HG02943 (cell line): ENCODE measurements around the gene XG.
"Not testable (repeated sequence)": the region's sequence is repeated elsewhere in the genome, so short reads cannot be mapped to it uniquely, and the experiment has no call there.

Source experiments
- ATAC-seq: cut with Tn5 transposase; IDR thresholded peaks from one replicate; pipeline ENCODE4 v1.9.1; 2021; ENCODE audit warnings: mild to moderate bottlenecking, low read depth, moderate library complexity; ENCODE audit not compliant: unreplicated experiment

The XG gene

DNA sequence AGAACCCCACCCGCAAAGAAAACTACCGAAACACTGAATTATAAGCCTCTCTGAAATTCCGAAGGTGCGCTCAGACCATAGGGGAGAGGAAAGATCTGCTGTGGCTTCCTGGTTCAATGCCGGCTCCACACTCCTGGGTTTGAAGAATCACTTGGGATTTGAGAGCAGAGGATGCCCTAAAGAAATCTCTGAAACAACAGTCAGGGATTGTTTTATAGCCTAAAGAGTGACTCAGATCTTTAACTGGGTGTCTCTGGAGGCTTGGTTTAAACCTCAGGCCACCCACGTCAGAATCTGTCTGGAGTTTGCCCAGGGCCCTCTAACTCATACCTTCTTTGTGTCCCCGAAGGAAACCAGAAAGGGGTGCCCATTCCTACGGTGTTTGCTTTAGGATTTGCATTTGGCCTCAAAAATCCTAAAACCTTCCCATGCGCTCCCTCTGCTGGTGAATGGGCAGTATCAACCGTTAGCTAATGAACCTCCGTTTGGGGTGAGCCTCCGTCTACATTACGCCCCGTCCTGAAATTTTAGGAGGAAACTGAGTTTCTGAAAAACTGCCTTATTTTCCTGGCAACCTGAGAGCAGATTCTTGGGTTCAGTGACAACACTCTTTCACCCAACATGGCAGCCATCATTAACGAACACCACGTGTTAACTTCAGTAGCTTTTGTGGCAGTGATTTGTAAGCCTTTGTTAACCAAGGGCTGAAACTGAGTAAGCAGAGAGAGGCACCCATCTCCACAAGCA lies 60.5 kb downstream of the XG start:
- not testable (repeated sequence) for ATAC-seq

DNA sequence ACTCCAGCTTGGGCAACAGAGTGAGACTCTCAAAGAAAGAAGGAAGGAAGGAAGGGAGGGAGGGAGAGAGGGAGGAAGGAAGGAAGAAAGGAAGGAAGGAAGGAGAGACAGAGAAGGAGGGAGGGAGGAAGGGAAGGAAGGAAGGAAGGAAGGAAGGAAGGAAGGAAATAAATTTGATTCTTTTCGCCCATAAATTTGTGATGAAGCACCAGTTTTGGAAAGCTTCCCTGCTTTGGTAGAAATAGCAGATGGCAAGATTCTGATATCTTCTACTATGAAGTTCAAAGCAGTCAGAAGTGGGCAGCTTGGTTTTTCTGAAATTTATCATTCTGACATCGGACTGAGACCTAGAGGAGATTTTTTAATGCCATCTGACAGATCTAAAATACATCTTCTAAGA lies 65.2 kb downstream of the XG start:
- no peak for ATAC-seq

DNA sequence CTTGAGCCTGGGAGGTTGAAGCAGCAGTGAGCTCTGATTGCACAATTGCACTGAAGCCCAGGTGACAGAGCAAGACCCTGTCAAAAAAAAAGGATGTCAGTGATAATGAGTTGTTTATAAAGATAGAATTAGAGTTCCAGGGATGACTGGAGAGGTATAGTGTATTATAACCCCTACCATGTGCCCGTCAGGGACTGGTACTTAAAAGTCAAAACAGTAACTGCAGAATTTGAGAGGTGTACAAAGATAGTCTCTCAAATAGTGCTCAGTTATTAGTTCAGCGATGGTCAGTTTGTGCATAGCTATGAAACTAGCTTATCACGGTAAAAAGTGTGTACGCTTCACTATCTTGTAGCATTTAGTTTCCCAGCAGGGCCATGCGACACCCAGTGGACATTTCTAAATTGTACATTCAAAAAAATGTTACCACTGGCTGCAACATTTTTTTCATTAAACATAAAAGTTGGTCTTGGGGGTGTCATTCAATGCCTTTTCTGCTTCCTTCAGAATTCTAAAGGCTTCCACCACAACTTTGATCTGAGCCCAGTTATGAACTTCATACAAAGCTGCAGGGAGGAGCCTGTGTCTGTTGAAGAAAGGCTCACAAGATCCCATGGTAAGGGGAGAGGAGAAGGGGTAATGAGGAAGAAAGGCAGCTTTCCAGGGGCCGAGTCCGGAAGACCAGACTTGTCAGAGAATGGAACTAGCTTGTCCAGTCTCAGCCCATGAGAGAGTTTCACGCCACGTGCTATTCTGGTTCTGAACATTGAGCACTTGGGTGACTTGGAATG lies 67.7 kb downstream of the XG start:
- ATAC-seq: no peak

DNA sequence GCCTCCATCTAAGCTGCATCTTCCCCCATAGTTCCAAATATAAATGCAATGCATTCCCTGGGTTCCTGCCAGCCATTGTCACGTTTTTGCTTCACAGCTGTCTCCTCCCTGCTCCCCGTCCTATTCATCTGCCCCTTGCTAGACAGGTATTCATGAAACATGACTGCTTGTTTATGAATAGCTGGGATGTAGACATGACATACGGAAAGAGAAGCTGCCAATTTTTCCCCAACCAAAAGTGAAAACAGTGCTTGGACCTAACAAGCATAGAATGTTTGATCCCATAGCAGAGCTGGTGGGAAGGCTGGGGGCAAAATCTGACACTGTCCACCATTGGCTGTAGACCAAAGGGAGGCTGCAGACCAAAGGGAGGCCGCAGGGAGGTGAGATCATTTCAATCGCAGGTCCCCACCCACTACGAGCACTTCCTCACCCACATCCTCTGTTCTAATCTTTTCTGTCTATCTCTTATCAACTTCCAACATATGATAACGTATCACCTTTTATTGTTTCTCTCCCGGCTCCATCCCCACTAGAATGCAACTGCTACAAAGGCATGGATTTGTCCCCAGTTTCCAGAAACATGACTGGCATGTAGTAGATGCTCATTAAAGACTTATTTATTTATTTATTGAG lies 68.4 kb downstream of the XG start:
- no peak for ATAC-seq

DNA sequence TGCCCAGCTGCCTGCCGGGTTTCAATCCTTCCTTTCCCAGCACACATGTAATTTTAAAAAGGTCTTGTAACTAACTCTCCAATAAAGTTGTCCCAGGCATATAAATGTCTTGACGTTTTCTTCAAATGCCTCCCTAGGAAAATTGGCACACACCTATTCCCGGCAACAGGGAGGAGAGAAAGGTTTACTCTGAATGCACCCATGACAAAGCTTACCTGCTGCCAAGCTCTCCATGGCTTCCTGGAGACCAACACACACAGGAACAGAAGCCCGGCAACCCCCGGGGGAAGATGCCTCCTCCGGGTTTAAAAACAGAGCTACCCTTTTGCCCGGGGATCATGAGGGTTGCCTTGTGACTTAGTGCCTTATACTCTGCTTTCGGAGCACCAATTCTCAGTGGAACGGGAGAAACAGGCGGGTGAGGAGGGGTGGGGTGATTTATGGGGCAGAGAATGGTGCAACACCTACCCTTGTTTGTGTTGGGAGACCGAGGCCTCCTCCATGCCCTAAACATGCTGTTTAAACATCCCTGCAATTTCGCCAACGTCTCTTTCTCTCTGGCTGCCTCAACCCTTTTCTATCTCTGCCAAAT lies 72.1 kb downstream of the XG start:
- ATAC-seq: no peak

DNA sequence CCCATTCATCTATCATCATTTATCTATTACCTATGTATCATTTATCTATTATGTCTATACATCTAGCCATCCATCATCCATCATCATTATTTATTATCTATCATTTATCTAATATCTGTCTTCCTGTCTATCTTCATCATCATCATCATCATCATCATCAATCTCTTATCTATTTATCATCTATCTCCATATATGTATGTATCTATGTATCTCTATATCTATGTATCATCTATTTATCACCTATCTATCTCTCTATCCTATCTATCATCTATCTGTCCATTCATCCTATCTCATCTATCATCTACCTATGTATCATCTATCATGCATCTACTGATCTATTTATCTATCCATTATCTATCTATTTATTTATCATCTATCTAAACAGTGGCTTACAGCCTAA lies 73.0 kb downstream of the XG start:
- no peak for ATAC-seq

DNA sequence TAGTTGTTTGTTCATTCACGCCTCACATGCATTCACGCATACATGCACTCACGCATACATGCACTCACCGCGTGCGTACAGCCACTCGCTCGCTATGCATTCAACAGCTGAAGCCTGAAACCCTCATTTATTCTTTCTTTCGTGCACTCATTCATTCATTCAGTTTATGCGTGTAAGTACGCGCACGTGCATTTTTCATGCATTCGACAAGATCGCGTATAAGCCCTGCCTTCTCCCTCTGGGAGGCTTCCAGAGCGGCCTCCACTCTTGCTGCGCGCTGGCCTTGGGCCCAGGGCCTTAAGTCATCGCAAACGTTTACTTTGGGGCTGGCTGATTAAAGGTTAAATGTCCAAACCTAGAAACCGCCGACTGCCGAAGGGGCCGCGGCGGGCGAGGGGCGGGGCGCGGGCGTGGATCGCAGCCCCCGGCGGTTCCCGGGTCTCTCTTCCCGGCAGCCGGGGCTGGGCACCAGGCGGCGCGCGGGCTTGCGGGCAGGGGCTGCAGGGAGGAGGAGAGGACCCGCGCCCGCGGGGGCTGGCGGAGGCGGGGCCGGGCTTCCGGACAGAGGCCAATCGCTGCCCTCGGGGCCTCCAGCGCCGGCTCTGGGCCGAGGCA lies 76.6 kb downstream of the XG start, which contains the start of gene GYG2:
TSS of gene GYG2 (plus strand) at position 587 of the 615 bp plus-strand sequence. CDS start 1,259 bp downstream, outside the sequence.
- ATAC-seq: no peak

DNA sequence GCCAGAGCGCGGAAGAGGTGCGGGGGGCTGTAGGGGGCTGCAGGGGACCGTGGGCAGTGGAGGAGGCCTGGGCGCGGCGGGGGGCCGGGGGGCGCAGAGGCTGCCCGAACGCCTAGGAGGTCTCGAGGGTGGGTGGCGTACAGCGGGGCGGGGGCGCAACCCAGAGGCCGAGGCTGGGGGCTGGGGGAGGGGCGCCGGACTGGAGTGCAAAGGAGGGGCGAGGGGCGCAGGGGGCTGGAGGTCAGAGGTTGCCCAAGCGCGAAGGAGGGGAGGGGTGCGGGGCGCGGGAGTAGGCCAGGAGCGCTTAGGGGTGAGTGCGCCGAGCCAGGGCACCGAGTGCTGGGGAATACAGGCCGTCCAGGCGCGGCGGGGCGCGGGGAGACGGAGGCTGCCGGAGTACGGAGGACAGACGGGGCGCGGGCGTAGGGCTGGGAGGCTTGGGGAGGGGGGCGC lies 77.1 kb downstream of the XG start:
- no peak for ATAC-seq

DNA sequence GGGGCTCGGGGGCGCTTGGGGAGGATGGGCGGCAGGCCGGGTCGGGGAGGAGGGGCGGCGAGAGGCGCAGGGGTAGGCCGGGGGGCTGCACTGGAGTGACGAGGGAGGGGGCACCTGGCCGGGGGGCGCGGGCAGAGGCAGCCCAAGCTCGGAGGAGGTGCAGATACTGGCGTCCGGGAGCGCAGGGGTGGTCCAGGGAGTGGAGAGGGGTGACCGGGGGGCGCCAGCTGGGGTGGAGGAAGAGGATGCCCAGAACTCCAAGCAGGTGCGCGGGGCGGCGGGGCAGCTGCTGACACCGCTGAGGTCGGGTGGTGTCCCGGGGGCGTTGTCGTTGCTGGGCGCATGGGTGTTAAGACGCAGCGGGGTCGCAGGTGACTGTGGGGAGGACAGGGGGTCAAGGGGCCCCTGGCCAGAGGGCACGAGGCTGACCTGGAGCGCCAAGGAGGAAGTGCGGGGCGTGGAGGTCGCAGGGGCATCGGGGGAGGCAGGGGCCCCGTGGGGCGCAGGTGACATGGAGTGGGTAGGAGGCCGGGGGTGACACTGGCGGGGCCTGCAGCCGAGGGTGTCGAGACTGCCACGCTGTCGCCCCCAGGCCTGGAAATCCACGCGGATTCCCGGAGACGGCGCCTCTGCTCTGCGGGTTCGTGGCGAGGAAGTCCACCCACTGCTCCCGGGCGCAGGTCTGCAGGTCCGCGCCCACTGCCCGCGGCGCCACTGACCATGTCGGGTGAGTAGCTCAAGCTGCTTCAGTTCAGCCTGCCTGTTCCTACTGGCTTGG lies 77.8 kb downstream of the XG start:
- no peak for ATAC-seq

DNA sequence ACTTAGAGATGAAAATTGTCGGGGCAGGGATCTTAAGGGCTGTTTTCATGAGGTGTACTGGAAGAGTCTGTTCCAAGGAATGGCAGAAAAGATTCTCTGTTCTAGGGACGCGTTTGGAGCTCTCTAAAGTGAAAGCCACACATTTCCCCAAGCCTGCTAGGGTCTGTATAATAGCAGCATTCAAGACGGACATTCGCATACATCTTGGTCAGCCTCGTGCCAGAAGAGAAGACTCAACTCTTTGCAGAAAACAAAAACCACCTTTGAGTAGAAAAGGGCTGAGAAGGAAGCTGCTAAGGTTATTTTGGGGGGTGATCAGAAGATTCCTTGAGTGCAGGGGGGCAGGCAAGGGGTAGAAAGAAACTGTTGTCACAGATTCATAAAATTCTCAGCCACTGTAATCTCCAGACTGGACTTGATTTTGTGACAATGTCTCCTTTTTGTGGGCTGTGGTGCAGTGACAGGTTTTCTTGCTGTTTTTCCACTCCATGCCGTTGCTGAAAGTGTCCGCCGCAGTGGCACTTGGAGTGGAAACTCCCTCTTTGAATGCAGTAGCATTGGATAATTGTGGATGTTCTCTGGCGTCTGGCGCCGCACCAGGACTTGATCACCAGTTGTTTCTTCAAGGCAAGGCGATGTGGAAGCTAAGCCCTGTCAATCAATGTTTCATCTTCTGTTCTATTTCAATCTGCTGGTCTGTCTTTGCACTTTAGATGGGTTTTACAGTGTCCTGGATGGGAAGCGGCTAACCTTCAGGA lies 79.8 kb downstream of the XG start:
- ATAC-seq: no peak

DNA sequence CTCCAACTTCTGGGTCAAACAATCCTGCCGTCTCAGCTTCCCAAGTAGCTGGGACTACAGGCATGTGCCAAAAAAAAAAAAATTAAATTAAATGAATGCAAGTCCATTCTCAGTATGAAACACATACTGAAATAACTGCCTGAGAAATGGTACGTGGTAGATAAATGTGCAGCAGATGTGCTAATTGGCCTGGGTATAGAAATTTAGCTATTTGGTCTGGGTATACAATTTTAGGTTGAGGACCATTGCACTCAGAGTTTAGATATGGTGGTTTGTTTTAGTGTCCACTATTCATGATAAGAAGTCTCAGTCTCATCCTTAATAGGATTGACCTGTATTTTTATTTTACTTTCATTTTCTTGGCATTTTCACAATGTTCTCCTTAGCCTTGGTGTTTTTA lies 86.1 kb downstream of the XG start:
- no peak for ATAC-seq

DNA sequence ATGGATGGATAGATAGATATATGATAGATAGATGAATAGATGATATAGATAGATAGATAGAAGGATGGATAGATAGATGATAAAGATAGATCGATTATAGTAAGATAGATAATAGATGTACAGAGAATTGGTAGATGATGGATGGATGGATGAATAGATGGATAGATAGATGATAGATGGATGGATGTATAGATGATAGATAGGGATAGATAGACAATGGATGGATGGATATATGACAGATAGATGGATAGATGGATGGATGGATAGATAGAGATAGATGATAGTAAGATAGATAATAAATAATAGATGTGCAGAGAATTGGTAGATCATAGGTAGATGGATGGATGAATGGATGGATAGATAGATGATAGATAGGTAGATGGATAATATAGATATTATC lies 89.1 kb downstream of the XG start:
- ATAC-seq: no peak

DNA sequence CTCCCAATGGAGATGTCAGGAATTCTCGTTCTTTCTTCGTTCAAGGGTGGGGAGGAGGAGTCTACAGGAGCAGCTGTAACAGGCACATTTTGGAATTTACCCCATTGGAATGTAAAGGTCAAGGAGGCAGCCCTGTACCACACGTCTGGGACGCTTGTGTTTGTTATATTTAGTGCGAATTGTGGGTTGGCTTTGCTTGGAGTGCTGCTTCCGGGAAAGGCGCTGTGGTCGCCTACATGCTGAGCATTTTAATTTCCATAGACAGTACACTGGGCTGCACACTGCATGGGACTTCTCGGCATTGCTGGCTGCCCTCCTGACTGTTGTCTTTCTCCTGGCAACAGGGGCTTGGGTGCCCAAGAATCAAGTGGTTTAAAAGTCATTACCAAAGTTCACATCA lies 89.7 kb downstream of the XG start:
- ATAC-seq: no peak

DNA sequence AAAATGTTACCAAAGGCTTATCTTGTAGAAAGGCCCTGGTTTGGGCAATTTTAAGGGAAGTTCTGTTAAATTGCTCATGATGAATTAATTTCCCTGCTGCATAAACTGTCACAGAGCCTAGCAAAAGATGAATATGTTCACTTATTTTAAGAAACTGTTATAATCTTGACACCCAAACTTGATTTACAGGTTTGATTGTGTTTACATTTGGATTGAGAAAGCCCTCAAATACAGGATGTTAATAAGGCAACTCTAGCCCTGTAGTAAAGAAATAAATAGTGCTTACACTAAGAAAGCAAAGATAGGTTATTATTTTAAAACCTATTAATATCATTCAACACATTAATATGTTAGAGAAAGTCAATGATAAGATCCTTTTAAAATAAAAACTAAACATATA lies 95.2 kb downstream of the XG start:
- ATAC-seq: no peak

DNA sequence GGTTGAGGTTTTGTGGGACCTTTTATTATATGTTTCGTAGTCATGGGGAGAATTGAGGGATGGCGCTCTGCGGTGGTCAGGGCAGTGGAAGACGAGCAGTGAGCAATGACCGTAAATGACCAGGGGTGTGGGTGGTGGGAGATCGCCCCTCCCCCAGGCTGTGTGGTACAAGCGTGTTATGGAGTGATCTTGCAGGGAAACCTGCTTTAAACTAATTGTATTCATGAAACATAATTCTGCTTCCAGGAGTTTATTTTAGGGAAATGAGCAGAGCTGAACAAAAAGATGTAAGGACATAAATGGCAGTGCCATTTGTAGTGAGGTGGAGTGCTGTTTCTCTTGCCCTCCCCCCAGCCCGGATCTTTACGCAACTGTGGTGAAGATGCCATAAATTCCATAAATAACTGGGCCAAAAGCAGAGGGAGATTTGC lies 97.0 kb downstream of the XG start:
- ATAC-seq: no peak

DNA sequence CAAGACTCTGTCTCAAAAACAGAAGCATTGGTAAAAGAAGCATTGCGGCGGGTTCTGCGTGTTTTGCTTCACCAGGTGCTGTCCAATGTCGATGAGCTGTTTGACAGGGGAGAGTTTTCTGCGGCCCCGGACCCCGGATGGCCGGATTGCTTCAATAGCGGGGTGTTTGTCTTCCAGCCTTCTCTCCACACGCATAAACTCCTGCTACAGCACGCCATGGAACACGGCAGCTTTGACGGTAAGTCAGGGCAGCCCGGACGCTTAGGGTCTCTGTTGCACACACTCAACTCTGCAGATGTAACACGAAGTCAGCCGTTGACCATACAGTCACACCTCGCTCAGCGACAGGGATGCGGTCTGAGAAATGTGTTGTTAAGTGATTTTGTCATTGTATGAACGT lies 103.1 kb downstream of the XG start:
- ATAC-seq: no peak

DNA sequence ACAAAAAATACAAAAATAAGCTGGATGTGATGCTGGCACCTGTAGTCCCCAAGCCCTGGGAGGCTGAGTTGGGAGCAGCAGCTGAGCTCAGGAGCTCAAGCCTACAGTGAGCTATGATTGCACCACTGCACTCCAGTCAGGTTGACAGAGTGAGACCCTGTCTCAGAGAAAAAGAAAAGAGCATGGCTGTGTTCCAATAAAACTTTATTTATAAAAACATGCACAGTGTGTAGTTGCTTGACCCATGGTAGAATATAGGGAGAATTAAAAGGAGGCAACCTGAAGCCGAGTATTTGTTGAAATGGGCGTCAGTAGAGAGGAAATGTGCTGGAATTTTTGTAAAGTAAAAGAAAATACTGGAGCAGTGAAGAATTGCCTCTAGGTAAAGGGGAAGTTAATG lies 103.9 kb downstream of the XG start:
- ATAC-seq: no peak

DNA sequence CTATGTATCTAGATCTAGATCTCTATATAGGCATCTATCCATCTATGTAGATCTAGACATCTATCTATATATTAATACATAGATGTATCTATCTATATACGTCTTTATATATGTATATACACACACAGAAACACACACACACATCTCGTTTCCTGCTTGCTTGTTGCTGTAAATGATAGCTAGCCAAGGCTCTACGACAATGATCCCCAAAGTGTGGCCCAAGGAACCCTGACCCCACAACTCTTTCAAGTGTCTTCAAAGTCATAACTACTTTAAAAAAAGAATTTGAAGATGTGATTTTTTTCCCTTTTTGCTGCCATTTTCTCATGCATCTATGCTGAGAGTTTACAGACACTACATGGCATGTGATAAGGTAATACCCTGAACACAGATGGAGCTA lies 105.7 kb downstream of the XG start:
- no peak for ATAC-seq

DNA sequence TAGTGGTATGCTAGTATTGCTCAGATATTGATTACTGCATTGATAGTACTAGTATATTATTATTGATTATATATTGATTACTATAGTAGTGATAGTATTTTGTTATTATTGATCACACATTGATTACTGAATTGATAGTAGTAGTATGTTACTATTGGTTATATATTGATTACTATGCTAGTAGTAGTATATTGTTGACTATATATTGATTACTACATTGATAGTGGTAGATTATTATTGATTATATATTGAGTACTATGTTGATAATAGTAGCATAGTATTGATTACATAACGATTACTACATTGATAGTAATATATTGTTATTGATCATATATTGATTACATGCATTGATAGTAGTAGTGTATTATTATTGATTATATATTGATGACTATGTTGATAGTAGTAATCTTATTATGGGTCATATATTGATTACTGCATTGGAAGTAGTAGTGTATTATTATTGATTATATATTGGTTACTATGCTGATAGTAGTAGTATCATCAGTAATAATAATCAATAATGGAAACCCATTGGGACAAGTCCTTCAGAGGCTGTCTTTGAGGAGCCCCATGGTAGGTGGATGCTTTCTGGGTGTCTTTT lies 107.5 kb downstream of the XG start:
- no peak for ATAC-seq
